ENCODE data around the gene BROX. TPM values are rescaled to one million over a fixed set of nuclear protein-coding genes. Genes with fewer than 3 reads are reported as not detected.

Gene BROX
- total RNA-seq, 1 donor from 2014 or later = 34.6 TPM

GRCh38 chr1:222777977-222778376 is 65.6 kb downstream of the BROX start:
- H3K27me3 Mint-ChIP-seq = no peaks in the 10 kb centered on the region
- intact Hi-C loops (cut with micrococcal nuclease) = no loop called here
- no peak overlapping the region for H3K27ac Mint-ChIP-seq
- ATAC-seq (ENCODE audit: low read depth) (no peak), DNase-seq (no peak)
- H3K4me3 Mint-ChIP-seq = no peak overlapping the region
- ChIA-PET CTCF (no interaction called here), POLR2A (no interaction called here)
- peaks cover 15% of the 10 kb centered on the region for H3K4me1 Mint-ChIP-seq
- H3K36me3 Mint-ChIP-seq (ENCODE audit: low read depth) = no peaks in the 10 kb centered on the region
- peaks cover 6% of the 10 kb centered on the region for H3K9me3 Mint-ChIP-seq
- TF ChIP-seq CTCF (IDR thresholded peaks at IDR 0.05) = no peak

- no peak overlapping the region for H3K27ac Mint-ChIP-seq
- intact Hi-C loops (cut with micrococcal nuclease) = no loop called here
- no peaks in the 10 kb centered on the region for H3K9me3 Mint-ChIP-seq
- TF ChIP-seq CTCF (IDR thresholded peaks at IDR 0.05) = no peak
- no peak for DNase-seq
- ChIA-PET CTCF (no interaction called here), POLR2A (no interaction called here)
- H3K36me3 Mint-ChIP-seq (ENCODE audit: low read depth) = no peaks in the 10 kb centered on the region
- no peak overlapping the region for H3K4me3 Mint-ChIP-seq
- no peak for ATAC-seq (ENCODE audit: low read depth)
- H3K27me3 Mint-ChIP-seq = no peaks in the 10 kb centered on the region
- H3K4me1 Mint-ChIP-seq = peaks cover 18% of the 10 kb centered on the region
Observed at GRCh38 chr1:222781251-222781650, 68.9 kb downstream of the BROX start.

- CTCF ChIA-PET = interaction anchor here (1.1 kb wide), 1 partner anchor 307 kb away, joined by 3 read pairs; no protein-coding TSS in a partner anchor
- DNase-seq (no peak), ATAC-seq (ENCODE audit: low read depth) (no peak)
- Mint-ChIP-seq H3K36me3 (ENCODE audit: low read depth) (no peaks in the 10 kb centered on the region), H3K4me1 (peaks cover 33% of the 10 kb centered on the region), H3K27ac (no peak overlapping the region), H3K27me3 (no peaks in the 10 kb centered on the region), H3K4me3 (no peak overlapping the region), H3K9me3 (no peaks in the 10 kb centered on the region)
- POLR2A ChIA-PET = no interaction called here
- intact Hi-C loops (cut with micrococcal nuclease) = no loop called here
- no peak for TF ChIP-seq CTCF (IDR thresholded peaks at IDR 0.05)
Observed at GRCh38 chr1:222783051-222783450, 70.7 kb downstream of the BROX start.

- H3K27ac Mint-ChIP-seq = no peak overlapping the region
- TF ChIP-seq CTCF (IDR thresholded peaks at IDR 0.05) = no peak
- no peak for ATAC-seq (ENCODE audit: low read depth)
- no peak overlapping the region for H3K4me3 Mint-ChIP-seq
- CTCF ChIA-PET = interaction anchor here (1.1 kb wide), 1 partner anchor 306 kb away, joined by 3 read pairs; no protein-coding TSS in a partner anchor
- H3K4me1 Mint-ChIP-seq = peaks cover 44% of the 10 kb centered on the region
- H3K9me3 Mint-ChIP-seq = no peaks in the 10 kb centered on the region
- intact Hi-C loops (cut with micrococcal nuclease) = no loop called here
- POLR2A ChIA-PET = no interaction called here
- no peak for DNase-seq
- no peaks in the 10 kb centered on the region for H3K36me3 Mint-ChIP-seq (ENCODE audit: low read depth)
- H3K27me3 Mint-ChIP-seq = no peaks in the 10 kb centered on the region
Observed at GRCh38 chr1:222784371-222784770, 72.0 kb downstream of the BROX start.

Other genes with a start within 250 kb of the BROX start
- gene HHIPL2, start 164.5 kb upstream of the BROX start, total RNA-seq = 0.86 and 1.5 TPM in 2 replicates
- gene TAF1A, start 122.6 kb upstream of the BROX start, total RNA-seq = 15.2 and 19.1 TPM in 2 replicates
- 58.8 and 83.1 TPM in 2 replicates for gene MIA3, start 94.5 kb upstream of the BROX start, total RNA-seq
- gene AIDA, start 73 bp upstream of the BROX start, total RNA-seq = 50.4 and 54.3 TPM in 2 replicates
- gene FAM177B, start 24.6 kb downstream of the BROX start, total RNA-seq = 3.5 and 3.8 TPM in 2 replicates
- gene DISP1, start 102.5 kb downstream of the BROX start, total RNA-seq = 4.5 and 5.1 TPM in 2 replicates

Measured in activated B cell treated with CpG ODN at 0.5 μM for 24 hours (primary cell).